ENCODE data around the gene OLA1.
A peak's percentile ranks its signal among the peaks of the same experiment; 100 is the strongest.

OLA1 gene

DNA sequence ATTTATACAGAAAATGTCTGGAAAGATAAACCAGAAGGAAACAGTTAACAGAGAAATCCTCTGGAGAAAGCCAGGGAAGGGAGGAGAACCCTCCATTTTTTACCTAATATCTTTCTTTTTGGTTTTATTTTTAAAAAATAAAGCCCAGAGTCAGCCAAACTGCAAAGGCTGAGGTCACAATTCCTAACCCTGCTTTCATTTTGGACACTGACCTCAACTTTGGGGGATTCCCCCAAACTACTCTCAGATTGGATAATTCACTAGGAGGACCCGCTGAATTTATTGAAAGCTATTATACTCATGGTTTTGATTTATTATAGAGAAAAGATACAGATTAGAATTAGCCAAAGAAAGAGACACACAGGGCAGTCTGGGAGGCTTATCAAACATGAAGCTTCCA is 189.9 kb downstream of the OLA1 start:
- DNase-seq, result no peak

- no peak for DNase-seq
Observed at GRCh38 chr2:174058026-174058425, 190.3 kb downstream of the OLA1 start.

- no peak for DNase-seq
Observed at GRCh38 chr2:174054926-174055325, 193.4 kb downstream of the OLA1 start.

GRCh38 chr2:174053355-174054151 is 194.8 kb downstream of the OLA1 start:
- no peak for DNase-seq

- DNase-seq, result no peak
Observed at GRCh38 chr2:174052584-174052976, 195.8 kb downstream of the OLA1 start.

- DNase-seq, result peak; percentile 35
Observed at GRCh38 chr2:174051741-174052583, 196.4 kb downstream of the OLA1 start.

- DNase-seq, result no peak
Observed at GRCh38 chr2:174051068-174051467, 197.3 kb downstream of the OLA1 start.

DNA sequence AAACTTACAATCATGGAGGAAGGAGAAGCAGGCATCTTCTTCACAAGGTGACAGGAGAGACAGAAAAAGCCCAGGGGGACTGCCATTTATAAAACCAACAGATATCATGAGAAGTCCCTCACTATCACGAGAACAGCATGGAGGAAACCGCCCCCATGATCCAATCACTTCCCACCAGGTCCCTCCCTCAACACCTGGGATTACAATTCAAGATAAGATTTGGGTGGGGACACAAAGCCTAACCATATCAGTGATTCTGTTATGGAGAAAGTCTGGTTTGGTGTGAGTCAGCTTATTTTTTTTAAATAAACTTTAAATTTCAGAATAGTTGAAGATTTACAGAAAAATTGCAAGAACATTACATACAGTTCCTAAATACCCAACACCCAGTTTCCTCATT is 198.4 kb downstream of the OLA1 start:
- no peak for DNase-seq

DNA sequence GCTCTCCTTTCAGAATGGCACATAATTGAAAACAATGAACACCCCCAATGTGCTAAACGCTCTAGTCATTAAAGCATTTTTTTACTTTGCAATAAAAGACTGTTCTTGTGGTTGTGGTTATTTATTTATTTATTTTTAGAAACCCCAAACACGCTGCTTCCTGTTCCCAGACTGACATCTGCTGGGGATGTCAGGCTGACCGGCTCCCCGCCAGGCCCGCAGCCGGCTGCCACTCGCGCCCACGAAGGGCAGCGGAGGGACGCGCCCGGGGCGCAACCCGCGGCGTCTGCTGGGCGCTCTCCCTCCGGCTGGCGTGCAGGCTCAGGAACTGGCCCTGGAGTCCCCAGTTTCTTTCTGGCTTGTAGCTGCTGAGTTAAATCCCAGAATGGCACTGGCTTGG is 200.1 kb downstream of the OLA1 start:
- no peak for DNase-seq

- DNase-seq, result no peak
Observed at GRCh38 chr2:174047746-174048145, 200.6 kb downstream of the OLA1 start.

- DNase-seq, result no peak
Observed at GRCh38 chr2:174046172-174046571, 202.2 kb downstream of the OLA1 start.

DNA sequence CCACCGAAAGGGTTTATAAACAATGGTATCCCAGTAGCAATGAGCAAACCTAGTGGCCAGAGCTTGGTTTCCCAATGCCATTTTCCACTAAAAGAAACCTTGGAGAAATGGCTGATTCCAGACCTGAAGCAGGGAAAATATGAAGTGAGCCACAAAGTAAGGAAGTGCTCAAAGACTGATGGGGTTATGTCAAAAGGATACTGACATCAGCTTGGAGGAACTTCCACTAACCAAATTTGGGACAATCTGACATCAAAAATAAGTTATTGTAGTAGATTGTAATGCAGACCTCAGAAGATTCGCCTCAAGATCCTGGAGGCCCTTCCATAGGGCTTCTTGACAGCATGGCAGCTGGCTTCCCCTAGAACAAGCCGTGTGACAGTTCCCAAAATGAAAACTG is 203.8 kb downstream of the OLA1 start:
- DNase-seq, result no peak

DNA sequence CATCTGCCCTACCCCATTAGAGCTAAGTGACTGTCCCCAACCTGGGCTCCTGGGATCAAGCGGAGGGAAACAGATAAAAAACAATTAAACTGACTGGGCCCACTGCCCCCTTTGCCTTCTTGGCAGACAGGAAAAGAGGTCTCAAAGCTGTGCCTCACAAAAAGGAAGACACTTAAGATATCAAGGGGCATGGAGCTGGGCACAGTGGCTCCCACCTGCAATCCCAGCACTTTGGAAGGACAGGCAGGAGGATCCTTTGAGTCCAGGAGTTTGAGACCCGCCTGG is 208.0 kb downstream of the OLA1 start:
- DNase-seq, result no peak

GRCh38 chr2:174039551-174040416 is 208.5 kb downstream of the OLA1 start:
- DNase-seq, result peak; percentile 94

DNA sequence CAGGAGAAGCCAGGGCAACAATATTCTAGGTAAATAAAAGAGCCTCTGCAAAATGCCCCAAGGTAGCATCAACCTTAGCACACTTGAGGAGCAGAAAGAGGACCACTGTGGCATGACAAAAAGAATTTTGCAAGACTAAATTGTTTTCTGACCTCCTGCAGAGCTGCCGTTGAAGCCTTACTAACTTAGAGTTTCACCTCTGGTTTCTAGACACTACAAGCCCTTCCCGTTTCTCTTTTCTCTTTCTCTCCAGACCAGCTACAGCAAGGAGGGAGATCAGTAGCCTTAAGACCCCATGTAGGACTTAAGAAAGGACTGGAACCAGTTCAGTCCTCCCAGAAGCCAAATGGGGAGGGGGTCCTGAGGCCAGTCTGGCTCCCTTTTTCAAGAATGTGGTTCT is 209.9 kb downstream of the OLA1 start:
- no peak for DNase-seq

DNA sequence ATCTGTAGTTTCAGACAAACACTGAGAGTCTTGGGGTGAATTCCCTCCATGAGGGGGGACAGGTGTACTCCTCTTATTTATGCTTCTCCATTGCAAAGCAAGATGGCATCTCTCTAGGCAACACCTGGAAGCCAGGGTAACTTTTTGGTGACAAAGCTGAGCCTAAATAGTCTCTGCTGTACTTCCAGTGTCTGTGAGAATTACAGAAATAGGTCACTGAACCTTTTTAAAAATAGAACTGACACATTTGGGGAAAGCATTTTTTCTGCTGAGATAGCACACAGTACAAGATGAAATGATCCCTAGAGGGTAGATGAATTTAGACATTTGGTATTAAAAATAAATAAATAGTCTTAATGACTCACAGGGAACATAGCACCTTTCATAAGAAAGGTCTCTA is 211.5 kb downstream of the OLA1 start:
- no peak for DNase-seq

DNA sequence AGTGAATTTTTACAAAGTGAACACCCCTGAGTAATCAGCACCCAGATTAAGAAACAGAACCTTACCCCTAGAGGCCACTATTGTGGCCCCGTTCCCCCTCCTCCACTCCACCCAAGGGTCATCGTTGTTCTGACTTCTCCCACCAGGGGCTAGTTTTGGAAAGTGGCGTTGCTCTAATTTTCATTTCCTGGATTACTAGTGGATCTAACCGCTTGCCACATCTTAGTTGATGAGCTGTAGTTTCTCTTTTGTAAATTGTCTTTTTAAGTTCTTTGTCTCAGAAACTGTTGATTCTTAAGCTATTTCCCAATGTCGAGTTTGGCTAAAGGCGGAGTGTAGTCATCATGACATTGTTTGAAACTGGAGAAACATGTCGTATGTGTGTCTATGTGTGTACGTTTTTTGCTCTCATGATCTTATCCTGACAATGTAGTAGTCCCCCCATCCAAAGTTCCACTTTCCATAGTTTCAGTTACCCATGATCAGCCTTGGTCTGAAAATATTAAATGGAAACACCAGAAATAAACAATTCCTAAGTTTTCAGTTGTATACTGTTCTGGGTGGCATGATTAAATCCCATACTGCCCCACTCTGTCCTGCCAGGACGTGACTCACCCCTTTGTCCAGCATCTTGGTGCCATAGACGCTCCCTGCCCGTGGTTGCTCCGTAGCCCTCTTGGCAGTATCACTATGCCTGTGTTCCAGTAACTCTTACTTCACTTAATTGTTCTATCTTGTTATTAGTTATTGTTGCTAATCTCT is 212.2 kb downstream of the OLA1 start:
- peak; percentile 20 for DNase-seq

DNA sequence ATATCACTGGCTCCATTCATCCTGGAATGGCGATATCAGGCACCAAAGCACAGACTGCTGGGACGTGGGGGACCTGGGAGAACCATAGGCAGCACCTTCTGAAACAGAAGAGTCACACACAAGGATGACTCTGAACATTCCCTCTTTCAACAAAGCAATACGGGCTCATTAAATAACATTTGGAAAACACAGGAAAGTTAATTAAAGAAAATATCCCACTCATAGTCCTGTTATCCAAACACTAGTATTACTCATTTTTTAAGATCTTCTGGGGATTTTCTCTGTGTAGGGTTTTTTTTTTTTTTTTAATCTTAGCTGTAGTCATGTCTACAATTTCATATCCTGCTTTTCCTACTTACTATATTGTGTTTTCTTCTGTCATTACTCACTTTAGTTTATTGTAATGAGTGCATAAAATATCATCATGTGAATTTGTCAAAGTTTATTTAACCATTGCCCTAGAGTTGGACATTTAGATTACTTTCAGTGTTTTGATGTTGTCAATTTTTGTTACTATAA is 213.2 kb downstream of the OLA1 start:
- no peak for DNase-seq

DNA sequence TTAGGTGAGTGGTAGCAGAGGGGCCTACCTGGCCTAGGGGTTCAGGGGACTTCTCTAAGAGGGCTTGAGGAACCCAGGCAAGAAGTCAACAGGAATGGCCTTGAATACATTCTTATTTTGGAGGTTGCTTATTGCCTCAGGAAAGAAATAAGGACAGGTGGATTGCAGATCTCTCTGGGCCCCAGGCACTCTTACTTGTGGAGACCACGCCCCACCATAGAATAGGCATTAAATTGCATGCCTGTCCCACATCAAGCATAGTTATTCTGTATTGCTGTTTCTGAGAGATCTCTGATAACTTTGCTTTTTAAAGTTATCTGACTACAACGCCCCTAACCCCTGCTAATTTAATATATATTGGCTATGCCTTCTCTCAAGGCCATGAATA is 215.2 kb downstream of the OLA1 start:
- DNase-seq, result no peak

DNA sequence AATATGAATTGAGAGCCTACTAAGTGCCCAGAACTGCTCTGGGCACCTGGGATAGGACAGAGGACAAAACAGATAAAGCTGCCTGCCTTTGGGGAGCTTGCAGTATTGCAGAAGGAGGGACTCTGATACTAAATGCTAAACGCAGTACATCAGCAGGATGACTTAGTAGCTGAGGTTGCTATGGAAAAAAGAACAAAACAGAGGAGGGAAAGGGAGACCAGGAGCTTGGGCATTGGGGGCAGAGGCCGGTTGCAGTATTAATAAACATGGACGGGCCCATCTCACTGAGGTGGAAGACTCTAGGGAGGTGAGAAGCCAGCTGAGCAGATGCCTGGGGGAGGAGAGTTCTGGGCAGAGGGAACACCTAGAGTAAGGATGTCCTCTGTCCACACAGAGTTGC is 217.1 kb downstream of the OLA1 start:
- no peak for DNase-seq

GRCh38 chr2:174028935-174029334 is 219.4 kb downstream of the OLA1 start:
- DNase-seq, result no peak

DNA sequence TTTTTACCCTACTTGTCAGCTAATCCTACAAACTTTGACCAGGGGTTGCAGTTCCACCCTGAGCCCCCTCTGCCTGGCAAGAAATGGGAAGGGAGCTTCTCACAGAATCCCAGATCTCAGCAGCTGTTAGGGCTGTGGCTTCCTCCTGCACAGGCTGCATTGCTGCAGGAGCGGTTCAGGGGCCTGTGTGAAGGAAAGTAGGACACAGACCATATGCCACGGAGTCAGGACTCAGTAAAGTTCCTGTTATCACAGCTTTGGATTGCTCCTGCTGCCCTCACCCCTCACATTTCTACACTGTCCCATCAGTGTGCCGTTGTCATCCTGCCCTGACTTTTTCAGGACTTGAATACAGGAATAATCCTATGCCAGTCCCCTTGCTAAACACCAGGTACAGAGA is 220.4 kb downstream of the OLA1 start:
- no peak for DNase-seq
